NOMO-1 treated with DMSO at 0.1 percent for 48 hours (cell line): ENCODE data around the gene ZNF10.

ENCODE experiments used
- DNase-seq: peaks from one replicate; lab custom pipeline; 2025; ENCODE audit not compliant: unreplicated experiment; lab: John Stamatoyannopoulos, UW

ZNF10 gene

DNA sequence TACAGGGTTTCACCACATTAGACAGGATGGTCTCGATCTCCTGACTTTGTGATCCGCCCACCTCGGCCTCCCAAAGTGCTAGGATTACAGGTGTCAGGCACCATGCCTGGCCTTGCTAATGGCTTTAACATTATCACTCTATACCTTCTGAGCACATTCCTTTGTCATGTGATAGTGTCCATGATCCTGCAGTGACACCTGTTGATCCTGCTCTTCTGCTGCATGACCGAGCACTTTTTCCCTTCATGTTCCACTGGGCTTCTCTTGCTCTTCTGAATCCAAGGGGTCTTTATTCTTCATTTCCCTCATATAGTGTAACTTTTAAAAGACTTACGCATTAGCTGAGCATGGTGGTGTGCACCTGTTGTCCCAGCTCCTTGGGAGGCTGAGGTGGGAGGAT lies 62.4 kb downstream of the ZNF10 start:
- no peak for DNase-seq

DNA sequence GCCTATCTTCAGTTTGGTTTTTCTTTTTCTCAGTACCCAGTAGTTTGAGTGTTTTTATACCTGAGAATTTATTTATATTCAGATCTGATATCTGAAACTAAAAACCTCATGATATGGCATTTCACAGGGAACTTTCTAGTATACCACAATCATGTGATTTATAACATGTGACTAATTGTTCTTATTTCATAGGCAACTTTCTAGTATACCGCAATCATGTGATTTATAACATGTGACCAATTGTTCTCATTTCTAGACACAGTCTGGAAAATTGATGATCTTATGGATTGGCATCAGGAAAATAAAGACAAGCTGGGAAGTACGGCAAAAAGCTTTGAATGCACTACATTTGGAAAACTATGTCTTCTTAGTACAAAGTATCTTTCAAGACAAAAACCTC lies 71.5 kb downstream of the ZNF10 start:
- no peak for DNase-seq

DNA sequence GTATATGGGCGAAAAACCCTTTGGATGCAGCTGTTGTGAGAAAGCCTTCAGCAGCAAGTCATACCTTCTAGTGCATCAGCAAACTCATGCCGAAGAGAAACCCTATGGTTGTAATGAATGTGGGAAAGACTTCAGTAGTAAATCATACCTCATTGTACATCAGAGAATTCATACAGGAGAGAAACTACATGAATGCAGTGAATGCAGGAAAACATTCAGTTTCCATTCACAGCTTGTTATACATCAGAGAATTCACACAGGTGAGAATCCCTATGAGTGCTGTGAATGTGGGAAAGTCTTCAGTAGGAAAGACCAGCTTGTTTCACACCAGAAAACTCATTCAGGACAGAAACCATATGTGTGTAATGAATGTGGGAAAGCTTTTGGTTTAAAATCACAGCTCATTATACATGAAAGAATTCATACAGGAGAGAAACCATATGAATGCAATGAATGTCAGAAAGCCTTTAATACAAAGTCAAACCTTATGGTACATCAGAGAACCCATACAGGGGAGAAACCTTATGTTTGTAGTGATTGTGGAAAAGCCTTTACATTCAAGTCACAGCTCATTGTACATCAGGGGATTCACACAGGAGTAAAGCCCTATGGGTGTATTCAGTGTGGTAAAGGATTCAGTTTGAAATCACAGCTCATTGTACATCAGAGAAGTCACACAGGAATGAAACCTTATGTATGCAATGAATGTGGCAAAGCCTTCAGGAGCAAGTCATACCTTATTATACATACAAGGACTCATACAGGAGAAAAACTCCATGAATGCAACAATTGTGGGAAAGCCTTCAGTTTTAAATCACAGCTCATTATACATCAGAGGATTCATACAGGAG lies 72.3 kb downstream of the ZNF10 start:
- no peak for DNase-seq

DNA sequence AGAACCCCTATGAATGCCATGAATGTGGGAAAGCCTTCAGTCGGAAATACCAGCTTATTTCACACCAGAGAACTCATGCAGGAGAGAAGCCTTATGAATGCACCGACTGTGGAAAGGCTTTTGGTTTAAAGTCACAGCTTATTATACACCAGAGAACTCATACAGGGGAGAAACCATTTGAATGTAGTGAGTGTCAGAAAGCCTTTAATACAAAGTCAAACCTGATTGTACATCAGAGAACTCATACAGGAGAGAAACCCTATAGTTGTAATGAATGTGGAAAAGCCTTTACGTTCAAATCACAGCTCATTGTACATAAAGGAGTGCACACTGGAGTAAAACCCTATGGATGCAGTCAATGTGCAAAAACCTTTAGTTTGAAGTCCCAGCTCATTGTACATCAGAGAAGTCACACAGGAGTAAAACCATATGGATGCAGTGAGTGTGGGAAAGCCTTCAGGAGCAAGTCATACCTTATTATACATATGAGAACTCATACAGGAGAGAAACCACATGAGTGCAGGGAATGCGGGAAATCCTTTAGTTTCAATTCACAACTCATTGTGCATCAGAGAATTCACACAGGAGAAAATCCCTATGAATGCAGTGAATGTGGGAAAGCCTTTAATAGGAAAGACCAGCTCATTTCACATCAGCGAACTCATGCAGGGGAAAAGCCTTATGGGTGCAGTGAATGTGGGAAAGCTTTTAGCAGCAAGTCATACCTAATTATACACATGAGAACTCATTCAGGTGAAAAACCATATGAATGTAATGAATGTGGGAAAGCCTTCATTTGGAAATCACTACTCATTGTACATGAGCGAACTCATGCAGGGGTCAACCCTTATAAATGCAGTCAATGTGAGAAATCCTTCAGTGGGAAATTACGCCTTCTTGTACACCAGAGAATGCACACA lies 73.2 kb downstream of the ZNF10 start:
- DNase-seq, result peak; percentile 6

DNA sequence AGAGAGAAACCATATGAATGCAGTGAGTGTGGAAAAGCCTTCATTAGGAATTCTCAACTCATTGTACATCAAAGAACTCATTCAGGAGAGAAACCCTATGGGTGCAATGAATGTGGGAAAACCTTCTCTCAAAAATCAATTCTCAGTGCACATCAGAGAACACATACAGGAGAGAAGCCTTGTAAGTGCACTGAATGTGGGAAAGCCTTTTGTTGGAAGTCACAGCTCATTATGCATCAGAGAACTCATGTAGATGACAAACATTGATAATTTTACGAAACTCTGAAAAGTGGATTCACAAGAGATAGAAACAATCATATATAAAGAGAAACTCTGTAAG lies 73.8 kb downstream of the ZNF10 start:
- DNase-seq, result no peak

DNA sequence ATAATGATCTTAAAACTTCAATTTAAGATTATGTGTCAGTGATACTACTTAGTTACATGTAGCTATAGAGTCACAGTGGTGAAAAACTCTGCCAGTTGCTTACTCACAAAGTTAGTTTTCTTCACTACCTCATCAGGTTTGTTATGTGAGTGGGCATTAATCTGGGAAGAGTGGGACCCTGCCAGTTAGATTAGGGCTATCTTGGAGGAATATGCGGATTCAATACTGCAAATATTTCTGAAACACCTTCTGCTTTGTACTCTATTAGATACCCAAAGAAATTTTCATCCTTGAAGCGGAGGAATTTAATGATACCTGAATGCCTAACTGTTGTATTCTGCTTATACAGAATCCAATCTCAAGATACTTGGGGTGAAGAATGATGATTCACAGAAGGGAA lies 76.0 kb downstream of the ZNF10 start:
- DNase-seq, result no peak
